K562 (cell line): ENCODE measurements around the gene GAK. TPM values are rescaled to one million over a fixed set of nuclear protein-coding genes. Genes with fewer than 3 reads are reported as not detected.

ENCODE experiments used
- ATAC-seq: fragments of 200-7000 bp; cut with Tn5 transposase; 3 replicates; pipeline ENCODE4 v1.9.1; 2020; ENCODE audit warnings: moderate library complexity
- BruUV-seq: library from RNA; stranded (reverse); fragments of 400-500 nt; replicated peaks from 2 replicates; lab custom pipeline; 2021; lab: Mats Ljungman, UMichigan
- CTCF ChIA-PET: fragments of 300-600 bp; formaldehyde crosslinking; extraction: SDS; loops from one replicate; lab custom pipeline; 2021; ENCODE audit warnings: low intra/inter-chr PET ratio; lab: Yijun Ruan, JAX
- POLR2A ChIA-PET: fragments of 300-600, 350-650 bp; sonication (Branson Sonifier 250); formaldehyde crosslinking; extraction: SDS; loops from one replicate; lab custom pipeline; 2021; ENCODE audit warnings: antibody characterized with exemption, inconsistent platforms; lab: Yijun Ruan, JAX
- DNase-seq, 4 experiments: peaks; one replicate each; pipeline versions ENCODE4 v3.0.0 to v3.0.0-alpha.2; 2011 to 2018; ENCODE audit warnings: low spot score in 3 of 4, mixed read lengths in 3 of 4; ENCODE audit errors: extremely low read depth in 1 of 4
- FAIRE-seq: peaks from 2 replicates; lab custom pipeline; 2011; peaks lifted over from hg19 to GRCh38; lab: Jason Lieb, UNC
- H2AFZ ChIP-seq: 2 replicates; pipeline ENCODE4 v1.6.0; 2011; ENCODE audit warnings: low read depth, low read length, control low read depth, inconsistent platforms
- H3K27ac ChIP-seq: fragments of 200-600 bp; 3 replicates; pipeline ENCODE4 v1.8.0; 2011; ENCODE audit warnings: low read depth, mild to moderate bottlenecking, control low read depth, inconsistent platforms, low read length, moderate library complexity, mixed read lengths; ENCODE audit errors: extremely low read depth
- H3K27me3 ChIP-seq, 2 experiments: fragments of 300-600 bp in 1 of 2; 2 replicates in 1 of 2; 3 replicates in 1 of 2; pipeline versions ENCODE4 v1.6.0 to v1.8.0; 2011; ENCODE audit warnings: inconsistent platforms in 2 of 2, low read length in 2 of 2, mild to moderate bottlenecking in 1 of 2, mixed read lengths in 1 of 2, moderate library complexity in 1 of 2; ENCODE audit not compliant: control insufficient read depth in 2 of 2, insufficient read depth in 2 of 2
- H3K36me3 ChIP-seq: fragments of 300-600 bp; 3 replicates; pipeline ENCODE4 v1.8.0; 2011; ENCODE audit warnings: mild to moderate bottlenecking, low read length, inconsistent platforms; ENCODE audit not compliant: control insufficient read depth, insufficient read depth
- H3K4me1 ChIP-seq, 2 experiments: fragments of 200-600 bp in 1 of 2; replicated peaks in 1 of 2; 2 replicates in 1 of 2; 3 replicates in 1 of 2; pipeline versions ENCODE4 v1.5.1 to v1.8.0; 2011; ENCODE audit warnings: inconsistent platforms in 2 of 2, low read length in 2 of 2, mild to moderate bottlenecking in 1 of 2, mixed read lengths in 1 of 2, moderate library complexity in 1 of 2; ENCODE audit not compliant: control insufficient read depth in 2 of 2, insufficient read depth in 2 of 2
- H3K4me2 ChIP-seq: 2 replicates; pipeline ENCODE4 v1.6.1; 2011; ENCODE audit warnings: low read length, control low read depth, inconsistent platforms, mixed read lengths; ENCODE audit not compliant: insufficient read depth
- H3K4me3 ChIP-seq: fragments of 200-600 bp; sonication (generic), shearing (Covaris generic); 2 replicates; pipeline ENCODE4 v1.5.1; 2016; ENCODE audit warnings: control low read depth, inconsistent platforms
- H3K79me2 ChIP-seq: fragments of 200-600 bp; 3 replicates; pipeline ENCODE4 v1.8.0; 2011; ENCODE audit warnings: low read length, inconsistent platforms; ENCODE audit not compliant: control insufficient read depth, insufficient read depth
- H3K9ac ChIP-seq, 2 experiments: 2 replicates each; pipeline versions ENCODE4 v1.6.0 to v1.6.1; 2011; ENCODE audit warnings: low read depth in 2 of 2, low read length in 2 of 2, control low read depth in 1 of 2, inconsistent platforms in 1 of 2, mild to moderate bottlenecking in 1 of 2, mixed read lengths in 1 of 2; ENCODE audit not compliant: insufficient read depth in 1 of 2
- H3K9me1 ChIP-seq: one replicate; pipeline ENCODE4 v1.6.0; 2011; ENCODE audit warnings: inconsistent platforms, mild to moderate bottlenecking, low read length, moderate library complexity; ENCODE audit not compliant: control insufficient read depth, insufficient read depth
- H3K9me3 ChIP-seq: replicated peaks from 2 replicates; pipeline ENCODE4 v1.5.1; 2011; ENCODE audit warnings: low read depth, low read length, inconsistent platforms; ENCODE audit not compliant: control insufficient read depth, insufficient read depth
- H4K20me1 ChIP-seq: replicated peaks from 2 replicates; pipeline ENCODE4 v1.6.1; 2011; ENCODE audit warnings: low read length, inconsistent platforms, mixed read lengths; ENCODE audit not compliant: control insufficient read depth, insufficient read depth
- KDM1A ChIP-seq, 2 experiments: fragments of 450-650 bp; IDR thresholded peaks; 2 replicates each; pipeline ENCODE4 v1.6.1; 2016; ENCODE audit warnings: mild to moderate bottlenecking in 2 of 2
- MEIS2 ChIP-seq: fragments of 450-650 bp; IDR thresholded peaks from 2 replicates; pipeline ENCODE4 v1.6.1; 2014; ENCODE audit warnings: mild to moderate bottlenecking; ENCODE audit not compliant: partially characterized antibody
- RAD51 ChIP-seq: fragments of 450-650 bp; IDR thresholded peaks from 2 replicates; pipeline ENCODE4 v1.7.1; 2016; ENCODE audit warnings: low read depth, mild to moderate bottlenecking, borderline replicate concordance
- RFX1 ChIP-seq: fragments of 450-650 bp; IDR thresholded peaks from 2 replicates; pipeline ENCODE4 v1.6.1; 2016; ENCODE audit warnings: mild to moderate bottlenecking, moderate library complexity
- ZBTB8A ChIP-seq: fragments of 450-650 bp; IDR thresholded peaks from 2 replicates; pipeline ENCODE4 v1.6.1; 2018; ENCODE audit warnings: mild to moderate bottlenecking, moderate library complexity; ENCODE audit not compliant: partially characterized antibody
- WGBS: fragments of 100-300 bp; shearing (Covaris generic); methylation state at CpG from one replicate; pipeline ENCODE4 v1.1.6; 2016; ENCODE audit warnings: low coverage, mixed read lengths; ENCODE audit not compliant: insufficient coverage; ENCODE audit errors: missing lambda C conversion rate; 5-methylcytosine and 5-hydroxymethylcytosine counted together
- in situ Hi-C: fragments of 300-500 bp; cut with MboI; formaldehyde crosslinking; loops from 4 replicates; pipeline ENCODE4 v1.15.0; 2018; ENCODE audit warnings: inconsistent platforms, mixed read lengths
- intact Hi-C: fragments of 100-400 bp; cut with micrococcal nuclease; formaldehyde crosslinking; loops from 2 replicates; pipeline ENCODE4 v1.14.2; 2022
- polyA plus RNA-seq, 8 experiments: library from polyadenylated mRNA; depleted of rRNA in 4 of 8; stranded (reverse) in 5 of 8; unstranded in 3 of 8; fragments of >200 nt; fragmentation: Nextera tagmentation in 2 of 8; fragmentation: Illumina TruSeq in 1 of 8; extraction: Ambion mirVana in 2 of 8; extraction: Trizol in 1 of 8; gene quantifications; 2 replicates each; pipeline versions ENCODE4 v1.2.1 to v1.2.3, GENCODE V29; 2011 to 2014; ENCODE audit warnings: inconsistent platforms in 1 of 8, missing spikeins in 1 of 8
- total RNA-seq, 7 experiments: library from RNA; depleted of rRNA in 6 of 7; stranded (reverse); fragments of >200 nt in 6 of 7; fragmentation: Illumina TruSeq in 2 of 7; extraction: Trizol in 2 of 7; gene quantifications; 2 replicates each; pipeline versions ENCODE4 v1.2.1 to v1.2.3, GENCODE V29; 2011 to 2021; ENCODE audit warnings: low replicate concordance in 1 of 7

Gene GAK
- total and polyA plus RNA-seq, 9 of the 15 experiments (the other 6 are each of a cell fraction or from before 2014, with no cell fraction given), result 1.3 to 102 (median 16.2) TPM

GRCh38 chr4:815464-816146 lies 116.5 kb downstream of the GAK start:
- intact Hi-C loops, result no loop called here
- Histone ChIP-seq H3K4me3 (no peak overlapping the region), H3K27ac (no peak overlapping the region), H3K4me1 (peaks cover 0 to 3% of the 10 kb centered on the region in 2 experiments; a peak in 1 of 5 replicates), H3K9ac (no peak overlapping the region), H2AFZ (no peak overlapping the region), H3K36me3 (no peaks in the 10 kb centered on the region), H3K79me2 (no peaks in the 10 kb centered on the region), H3K27me3 (peaks cover 39 to 81% of the 10 kb centered on the region in 2 experiments), H3K4me2 (no peak overlapping the region), H3K9me3 (no peaks in the 10 kb centered on the region), H3K9me1 (no peaks in the 10 kb centered on the region), H4K20me1 (no peaks in the 10 kb centered on the region; the same call in 1 of the 2 replicates)
- ChIA-PET CTCF (no interaction called here), POLR2A (no interaction called here)
- no peak for FAIRE-seq
- BruUV-seq, result no TSS peak
- TF ChIP-seq MEIS2, result peak; percentile 11
- TF ChIP-seq RFX1, result no peak
- ATAC-seq, result no peak
- in situ Hi-C loops, result no loop called here
- WGBS, result 2% methylated on average over 11 of the region's 11 CpGs
- DNase-seq, result no peak

- no peak for DNase-seq
- Histone ChIP-seq H3K4me2 (no peak overlapping the region), H3K36me3 (no peaks in the 10 kb centered on the region), H3K4me1 (peaks cover 0 to 3% of the 10 kb centered on the region in 2 experiments; a peak in 1 of 5 replicates), H3K27ac (no peak overlapping the region), H3K79me2 (no peaks in the 10 kb centered on the region), H4K20me1 (no peaks in the 10 kb centered on the region), H3K4me3 (no peak overlapping the region), H3K27me3 (peaks cover 34 to 80% of the 10 kb centered on the region in 2 experiments), H2AFZ (no peak overlapping the region)
- in situ Hi-C loops, result no loop called here
- intact Hi-C loops, result no loop called here
- ATAC-seq, result no peak
- 2% methylated on average over 14 of the region's 14 CpGs for WGBS
- FAIRE-seq, result no peak
- ChIA-PET CTCF (interaction anchor here (0.6 kb wide), 1 partner anchor 25 kb away, joined by 3 read pairs; no protein-coding TSS in a partner anchor), POLR2A (interaction anchor here (0.8 kb wide), 1 partner anchor 43 kb away, joined by 4 read pairs; no protein-coding TSS in a partner anchor)
- TF ChIP-seq ZBTB8A, result no peak
- no peak for TF ChIP-seq RAD51
- 0 out of 4 replicates have a peak, but pooled peaks of 1 of the 2 experiments have one; percentile 24 for TF ChIP-seq KDM1A (IDR thresholded peaks at IDR 0.05)
- TF ChIP-seq, all 486 proteins: peak for 1
- Histone ChIP-seq H3K9me1 (no peaks in the 10 kb centered on the region), H3K9me3 (no peaks in the 10 kb centered on the region), H3K9ac (no peak overlapping the region)
- no TSS peak for BruUV-seq
These were observed 117.7 kb downstream of the GAK start for GRCh38 chr4:814312-814850.
